PC-9 (cell line): ENCODE measurements around the gene KAZALD1. TPM values are rescaled to one million over a fixed set of nuclear protein-coding genes. Genes with fewer than 3 reads are reported as not detected.

Experiments used
- BruUV-seq: library from RNA; stranded (reverse); fragments of 400-500 nt; replicated peaks from 2 replicates; lab custom pipeline; 2021; lab: Mats Ljungman, UMichigan
- CTCF ChIA-PET: fragments of 300-600 bp; sonication (Branson Sonifier 250); formaldehyde crosslinking; loops from one replicate; lab custom pipeline; 2022; ENCODE audit warnings: antibody characterized with exemption; lab: Charles Lee
- POLR2A ChIA-PET: fragments of 300-600 bp; sonication (Branson Sonifier 250); formaldehyde crosslinking; loops from one replicate; lab custom pipeline; 2022; ENCODE audit warnings: antibody characterized with exemption; ENCODE audit not compliant: unreplicated experiment; lab: Charles Lee
- DNase-seq, 2 experiments: peaks; one replicate each; pipeline versions ENCODE4 v3.0.0 to v3.0.0-alpha.2; 2015 to 2022; ENCODE audit warnings: mixed read lengths in 1 of 2
- H2AFZ ChIP-seq: fragments of 200-600 bp; sonication (generic); 2 replicates; pipeline ENCODE4 v1.8.1; 2017; ENCODE audit warnings: antibody characterized with exemption
- H3F3A ChIP-seq: fragments of 200-600 bp; sonication (generic); 2 replicates; pipeline ENCODE4 v1.8.1; 2017; ENCODE audit warnings: antibody characterized with exemption, mild to moderate bottlenecking, low read depth; ENCODE audit not compliant: insufficient read depth
- H3K27ac ChIP-seq: fragments of 200-600 bp; sonication (generic); 2 replicates; pipeline ENCODE4 v1.6.1; 2016; ENCODE audit warnings: mixed run types
- H3K27me3 ChIP-seq: fragments of 200-600 bp; sonication (generic); 2 replicates; pipeline ENCODE4 v1.6.1; 2016; ENCODE audit warnings: low read depth, mixed run types; ENCODE audit not compliant: insufficient read depth
- H3K36me3 ChIP-seq: fragments of 200-600 bp; sonication (generic); 2 replicates; pipeline ENCODE4 v1.6.1; 2016; ENCODE audit warnings: low read depth, mixed run types
- H3K4me1 ChIP-seq: fragments of 200-600 bp; sonication (generic); replicated peaks from 2 replicates; pipeline ENCODE4 v1.6.1; 2016; ENCODE audit warnings: mixed run types; ENCODE audit not compliant: insufficient read depth
- H3K4me2 ChIP-seq: fragments of 200-600 bp; sonication (generic); 2 replicates; pipeline ENCODE4 v1.6.1; 2017; ENCODE audit warnings: mixed run types
- H3K4me3 ChIP-seq: fragments of 200-600 bp; sonication (generic); 2 replicates; pipeline ENCODE4 v1.6.1; 2016; ENCODE audit warnings: mixed run types
- H3K79me2 ChIP-seq: fragments of 200-600 bp; sonication (generic); 2 replicates; pipeline ENCODE4 v1.6.1; 2017; ENCODE audit warnings: low read depth, mixed run types
- H3K9me2 ChIP-seq: fragments of 200-600 bp; sonication (generic); 2 replicates; pipeline ENCODE4 v1.8.1; 2017; ENCODE audit warnings: mild to moderate bottlenecking; ENCODE audit not compliant: insufficient read depth
- H3K9me3 ChIP-seq: fragments of 200-600 bp; sonication (generic); 2 replicates; pipeline ENCODE4 v1.8.1; 2016; ENCODE audit warnings: low read depth; ENCODE audit not compliant: insufficient read depth
- H4K20me1 ChIP-seq: fragments of 200-600 bp; sonication (generic); 2 replicates; pipeline ENCODE4 v1.8.1; 2017; ENCODE audit not compliant: insufficient read depth
- CTCF ChIP-seq: fragments of 200-600 bp; sonication (generic); conservative IDR thresholded peaks from 2 replicates; pipeline ENCODE4 v1.6.1; 2017; ENCODE audit warnings: mixed run types, antibody characterized with exemption, mild to moderate bottlenecking, moderate library complexity
- EZH2 ChIP-seq: fragments of 200-600 bp; sonication (generic); IDR thresholded peaks from 2 replicates; pipeline ENCODE4 v1.8.0; 2017; ENCODE audit warnings: antibody characterized with exemption, low read depth
- intact Hi-C: fragments of 100-400 bp; cut with micrococcal nuclease; formaldehyde crosslinking; loops from one replicate; pipeline ENCODE4 v1.10.0; 2022; ENCODE audit not compliant: unreplicated experiment
- total RNA-seq: library from RNA; stranded (reverse); gene quantifications from 2 replicates; pipeline ENCODE4 v1.2.3, GENCODE V29; 2021

Gene KAZALD1
- total RNA-seq, 1 experiment from 2014 or later, result 19.7 TPM

GRCh38 chr10:101043363-101043707, 18.5 kb upstream of the KAZALD1 start:
- Histone ChIP-seq H3K9me3 (no peaks in the 10 kb centered on the region), H3K79me2 (no peaks in the 10 kb centered on the region), H2AFZ (peak overlapping the region; percentile 84), H3K4me3 (peak overlapping the region; percentile 64), H3K9me2 (no peaks in the 10 kb centered on the region), H3K27me3 (no peaks in the 10 kb centered on the region), H3F3A (peaks cover 9% of the 10 kb centered on the region), H3K4me1 (peaks cover 21% of the 10 kb centered on the region), H3K4me2 (peak overlapping the region; percentile 80), H3K36me3 (no peaks in the 10 kb centered on the region), H4K20me1 (no peaks in the 10 kb centered on the region), H3K27ac (peak overlapping the region; percentile 79)
- CTCF ChIA-PET, result interaction anchor here (0.5 to 1.6 kb wide), 6 partner anchors 9 to 99 kb away, joined by 3 to 9 read pairs (median 4); no protein-coding TSS in a partner anchor
- BruUV-seq, result no TSS peak
- no peak for DNase-seq
- no peak for TF ChIP-seq CTCF
- no peak for TF ChIP-seq EZH2
- intact Hi-C loops, result loop anchor here (10.0 kb wide), 1 partner anchor 531 kb away; no protein-coding TSS in a partner anchor
- POLR2A ChIA-PET, result interaction anchor here (0.5 to 1.1 kb wide), 4 partner anchors 11 to 56 kb away, joined by 3 to 11 read pairs (median 4); partner anchors contain the start of genes KAZALD1, MRPL43 and TWNK

- BruUV-seq, result no TSS peak
- TF ChIP-seq EZH2, result no peak
- TF ChIP-seq CTCF, result no peak
- Histone ChIP-seq H3K4me3 (no peak overlapping the region), H3K4me2 (peak overlapping the region; percentile 80; the same call in 1 of the 2 replicates), H3K9me3 (no peaks in the 10 kb centered on the region), H3K27me3 (no peaks in the 10 kb centered on the region), H3F3A (peaks cover 9% of the 10 kb centered on the region), H2AFZ (no peak overlapping the region), H3K27ac (no peak overlapping the region), H3K9me2 (no peaks in the 10 kb centered on the region), H3K4me1 (peaks cover 21% of the 10 kb centered on the region), H3K36me3 (no peaks in the 10 kb centered on the region), H4K20me1 (no peaks in the 10 kb centered on the region), H3K79me2 (no peaks in the 10 kb centered on the region)
- DNase-seq, result no peak
- ChIA-PET CTCF (interaction anchor here (0.5 to 1.6 kb wide), 3 partner anchors 8 to 98 kb away, joined by 3 to 9 read pairs (median 7); no protein-coding TSS in a partner anchor), POLR2A (no interaction called here)
- intact Hi-C loops, result loop anchor here (10.0 kb wide), 1 partner anchor 531 kb away; no protein-coding TSS in a partner anchor
These were observed 17.7 kb upstream of the KAZALD1 start for GRCh38 chr10:101044117-101044516.

GRCh38 chr10:101046332-101047238, 15.2 kb upstream of the KAZALD1 start:
- peaks cover 9% of the 10 kb centered on the region for H3F3A ChIP-seq
- peaks cover 19% of the 10 kb centered on the region for H3K4me1 ChIP-seq
- ChIA-PET POLR2A (no interaction called here), CTCF (interaction anchor here (0.6 to 0.7 kb wide), 2 partner anchors 15 to 432 kb away, joined by 4 to 15 read pairs; no protein-coding TSS in a partner anchor)
- TF ChIP-seq CTCF, result no peak
- TF ChIP-seq EZH2, result no peak
- H4K20me1 ChIP-seq, result no peaks in the 10 kb centered on the region
- no peak overlapping the region for H2AFZ ChIP-seq
- no peaks in the 10 kb centered on the region for H3K9me3 ChIP-seq
- no TSS peak for BruUV-seq
- H3K36me3 ChIP-seq, result no peaks in the 10 kb centered on the region
- H3K27me3 ChIP-seq, result no peaks in the 10 kb centered on the region
- no peak overlapping the region for H3K27ac ChIP-seq
- H3K4me2 ChIP-seq, result no peak overlapping the region
- H3K4me3 ChIP-seq, result no peak overlapping the region
- intact Hi-C loops, result loop anchor here (10.0 kb wide), 1 partner anchor 528 kb away; no protein-coding TSS in a partner anchor
- no peak for DNase-seq
- H3K79me2 ChIP-seq, result no peaks in the 10 kb centered on the region
- no peaks in the 10 kb centered on the region for H3K9me2 ChIP-seq
